ENCODE data around the gene FRMD4A. TPM values are rescaled to one million over a fixed set of nuclear protein-coding genes. Genes with fewer than 3 reads are reported as not detected.

Gene FRMD4A
- polyA plus RNA-seq, 1 donor (not counting 4 experiments of a cell fraction or from before 2014, with no cell fraction given), result 12.9 TPM

GRCh38 chr10:13634207-13634606 lies 696.5 kb downstream of the FRMD4A start:
- TF ChIP-seq CTCF (optimal IDR thresholded peaks at IDR 0.05 in 1 of 3, IDR thresholded peaks at IDR 0.05 in 1 of 3, conservative IDR thresholded peaks at IDR 0.05 in 1 of 3; ENCODE audit: extremely low read depth in 1 of 3, insufficient read depth in 2 of 3, low read length in 3 of 3), result no peak
- TF ChIP-seq EZH2 (IDR thresholded peaks at IDR 0.05; ENCODE audit: low read length), result no peak
- H3K9ac ChIP-seq (ENCODE audit: control insufficient read depth, extremely low read depth, insufficient read depth, low read length), result no peak overlapping the region
- H2AFZ ChIP-seq (ENCODE audit: control insufficient read depth, low read length), result no peak overlapping the region
- H3K4me2 ChIP-seq (ENCODE audit: control insufficient read depth, extremely low read depth, insufficient read depth, low read depth, low read length), result no peak overlapping the region
- H3K9me1 ChIP-seq (ENCODE audit: control insufficient read depth, extremely low read depth, insufficient read depth, low read length), result no peaks in the 10 kb centered on the region
- no peak overlapping the region for H3K27ac ChIP-seq (ENCODE audit: control insufficient read depth, insufficient read depth, low read length)
- H3K79me2 ChIP-seq (ENCODE audit: control insufficient read depth, insufficient read depth, low read length), result no peaks in the 10 kb centered on the region
- no peaks in the 10 kb centered on the region for H4K20me1 ChIP-seq (ENCODE audit: control insufficient read depth, extremely low read depth, insufficient read depth, low read length)
- FAIRE-seq, result no peak
- peaks cover 8 to 11% of the 10 kb centered on the region in 2 experiments for H3K36me3 ChIP-seq (ENCODE audit: control insufficient read depth in 2 of 2, extremely low read depth in 1 of 2, insufficient read depth in 2 of 2, low read length in 2 of 2)
- H3K4me3 ChIP-seq (ENCODE audit: control insufficient read depth in 2 of 3, extremely low read depth in 1 of 3, insufficient read depth in 2 of 3, low read depth in 1 of 3, low read length in 3 of 3), result no peak overlapping the region
- no peaks in the 10 kb centered on the region for H3K27me3 ChIP-seq (ENCODE audit: control insufficient read depth, extremely low read depth, insufficient read depth, low read length)
- no peaks in the 10 kb centered on the region for H3K4me1 ChIP-seq (ENCODE audit: control insufficient read depth, extremely low read depth, insufficient read depth, low read length)
- dilution Hi-C loops (cut with MboI; ENCODE audit: extremely low pct_ligation_motif_present, low sequenced_read_pairs), result no loop called here
- no peaks in the 10 kb centered on the region for H3K9me3 ChIP-seq (ENCODE audit: control insufficient read depth, low read depth, low read length)
- DNase-seq (ENCODE audit: low read depth, low spot score), result no peak

GRCh38 chr10:13633689-13634088 lies 697.0 kb downstream of the FRMD4A start:
- no peak for FAIRE-seq
- dilution Hi-C loops (cut with MboI; ENCODE audit: extremely low pct_ligation_motif_present, low sequenced_read_pairs), result no loop called here
- H3K27ac ChIP-seq (ENCODE audit: control insufficient read depth, insufficient read depth, low read length), result no peak overlapping the region

More at GRCh38 chr10:13633689-13634088, 697.0 kb downstream of the FRMD4A start:
- no peak for DNase-seq (ENCODE audit: low read depth, low spot score)
- Histone ChIP-seq H3K4me2 (ENCODE audit: control insufficient read depth, extremely low read depth, insufficient read depth, low read depth, low read length) (no peak overlapping the region), H3K27me3 (ENCODE audit: control insufficient read depth, extremely low read depth, insufficient read depth, low read length) (no peaks in the 10 kb centered on the region), H3K79me2 (ENCODE audit: control insufficient read depth, insufficient read depth, low read length) (no peaks in the 10 kb centered on the region), H3K4me3 (ENCODE audit: control insufficient read depth in 2 of 3, extremely low read depth in 1 of 3, insufficient read depth in 2 of 3, low read depth in 1 of 3, low read length in 3 of 3) (no peak overlapping the region), H4K20me1 (ENCODE audit: control insufficient read depth, extremely low read depth, insufficient read depth, low read length) (no peaks in the 10 kb centered on the region), H3K9me3 (ENCODE audit: control insufficient read depth, low read depth, low read length) (no peaks in the 10 kb centered on the region), H3K9ac (ENCODE audit: control insufficient read depth, extremely low read depth, insufficient read depth, low read length) (no peak overlapping the region), H3K4me1 (ENCODE audit: control insufficient read depth, extremely low read depth, insufficient read depth, low read length) (no peaks in the 10 kb centered on the region), H2AFZ (ENCODE audit: control insufficient read depth, low read length) (no peak overlapping the region), H3K36me3 (ENCODE audit: control insufficient read depth in 2 of 2, extremely low read depth in 1 of 2, insufficient read depth in 2 of 2, low read length in 2 of 2) (peaks cover 6 to 11% of the 10 kb centered on the region in 2 experiments), H3K9me1 (ENCODE audit: control insufficient read depth, extremely low read depth, insufficient read depth, low read length) (no peaks in the 10 kb centered on the region)
- TF ChIP-seq EZH2 (IDR thresholded peaks at IDR 0.05; ENCODE audit: low read length), result no peak
- TF ChIP-seq CTCF (optimal IDR thresholded peaks at IDR 0.05 in 1 of 3, IDR thresholded peaks at IDR 0.05 in 1 of 3, conservative IDR thresholded peaks at IDR 0.05 in 1 of 3; ENCODE audit: extremely low read depth in 1 of 3, insufficient read depth in 2 of 3, low read length in 3 of 3), result no peak
